Fibroblast of lung (primary cell): ENCODE results near the gene DLGAP1. TPM values are rescaled to one million over a fixed set of nuclear protein-coding genes. Genes with fewer than 3 reads are reported as not detected.

Source experiments
- DNase-seq, 2 donors: peaks; one replicate each; pipeline versions ENCODE4 v3.0.0 to v3.0.0-alpha.2; 2010; ENCODE audit warnings: low read depth in 2 of 2
- H2AFZ ChIP-seq: 2 replicates; pipeline ENCODE4 v1.5.1; 2012; ENCODE audit warnings: low read length, control low read depth, inconsistent platforms
- H3K27ac ChIP-seq: 2 replicates; pipeline ENCODE4 v1.5.1; 2011; ENCODE audit warnings: low read length, control low read depth; ENCODE audit not compliant: insufficient read depth
- H3K27me3 ChIP-seq: 2 replicates; pipeline ENCODE4 v1.5.1; 2011; ENCODE audit warnings: mild to moderate bottlenecking, low read length; ENCODE audit not compliant: control insufficient read depth, insufficient read depth
- H3K36me3 ChIP-seq: 2 replicates; pipeline ENCODE4 v1.5.1; 2011; ENCODE audit warnings: low read length; ENCODE audit not compliant: control insufficient read depth, insufficient read depth
- H3K4me1 ChIP-seq: 2 replicates; pipeline ENCODE4 v1.5.1; 2011; ENCODE audit warnings: low read length; ENCODE audit not compliant: control insufficient read depth, insufficient read depth; ENCODE audit errors: extremely low read depth
- H3K4me2 ChIP-seq: 2 replicates; pipeline ENCODE4 v1.5.1; 2011; ENCODE audit warnings: low read length, control low read depth; ENCODE audit not compliant: insufficient read depth; ENCODE audit errors: extremely low read depth
- H3K4me3 ChIP-seq, 4 experiments: fragments of 200-600 bp in 1 of 4; sonication (generic) in 1 of 4; replicated peaks in 1 of 4; 2 replicates each; pipeline ENCODE4 v1.5.1; 2011 to 2016; ENCODE audit warnings: low read length in 4 of 4, low read depth in 3 of 4, mild to moderate bottlenecking in 3 of 4, control low read depth in 2 of 4, inconsistent platforms in 1 of 4, mixed read lengths in 1 of 4; ENCODE audit not compliant: insufficient read depth in 1 of 4; ENCODE audit errors: control extremely low read depth in 1 of 4
- H3K79me2 ChIP-seq: 2 replicates; pipeline ENCODE4 v1.5.1; 2012; ENCODE audit warnings: mild to moderate bottlenecking, low read length, inconsistent platforms; ENCODE audit not compliant: control insufficient read depth, insufficient read depth
- H3K9ac ChIP-seq: 2 replicates; pipeline ENCODE4 v1.5.1; 2011; ENCODE audit warnings: mild to moderate bottlenecking, low read length, control low read depth; ENCODE audit not compliant: insufficient read depth
- H3K9me3 ChIP-seq: 2 replicates; pipeline ENCODE4 v1.5.1; 2012; ENCODE audit warnings: low read depth, low read length; ENCODE audit not compliant: control insufficient read depth, insufficient read depth
- H4K20me1 ChIP-seq: 2 replicates; pipeline ENCODE4 v1.5.1; 2011; ENCODE audit warnings: low read length; ENCODE audit not compliant: control insufficient read depth, insufficient read depth; ENCODE audit errors: extremely low read depth
- CTCF ChIP-seq, 2 donors: IDR thresholded peaks in 1 of 2; conservative IDR thresholded peaks in 1 of 2; 1 replicate in 1 of 2; 2 replicates in 1 of 2; pipeline ENCODE4 v1.5.1; 2011 to 2012; ENCODE audit warnings: low read length in 2 of 2, control low read depth in 1 of 2, inconsistent platforms in 1 of 2, low read depth in 1 of 2, mild to moderate bottlenecking in 1 of 2
- EZH2 ChIP-seq: IDR thresholded peaks from 2 replicates; pipeline ENCODE4 v1.5.1; 2012; ENCODE audit warnings: low read length, control low read depth, mild to moderate bottlenecking; ENCODE audit errors: missing control alignments
- polyA plus RNA-seq, 2 donors: library from polyadenylated mRNA; depleted of rRNA in 1 of 2; stranded (reverse) in 1 of 2; unstranded in 1 of 2; fragments of >200 nt; gene quantifications; 2 replicates each; pipeline ENCODE4 v1.2.1, GENCODE V29; 2011 to 2012; ENCODE audit warnings: missing spikeins in 1 of 2
- total RNA-seq: library from RNA; depleted of rRNA; stranded (reverse); fragments of >200 nt; gene quantifications from 2 replicates; pipeline ENCODE4 v1.2.1, GENCODE V29; 2014

DLGAP1 gene
- total and polyA plus RNA-seq, 2 donors (not counting 1 experiment from before 2014, with no cell fraction given): 0.16 to 0.17 TPM

DNA sequence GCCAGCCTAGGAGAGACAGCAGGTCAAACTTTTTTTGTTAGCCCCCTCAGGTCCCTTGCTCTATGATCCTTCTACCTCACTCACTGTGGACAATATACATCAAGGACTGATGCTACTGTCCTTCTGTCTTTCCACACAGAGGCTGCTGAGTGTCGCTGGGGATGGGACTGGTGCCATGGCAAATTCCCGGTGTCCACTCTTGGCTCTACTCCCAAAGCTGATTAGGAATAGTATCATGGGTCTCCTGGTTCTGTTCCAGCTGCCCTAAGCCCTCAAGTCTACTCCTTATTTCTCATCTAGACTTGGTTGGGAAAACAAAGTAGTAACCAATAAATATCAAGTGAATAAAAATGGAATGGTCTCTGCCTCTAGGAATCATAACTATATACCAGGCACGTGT is 563.9 kb downstream of the DLGAP1 start:
- Histone ChIP-seq H3K9ac (no peak overlapping the region), H3K4me1 (no peaks in the 10 kb centered on the region), H3K36me3 (no peaks in the 10 kb centered on the region), H3K9me3 (no peaks in the 10 kb centered on the region), H4K20me1 (no peaks in the 10 kb centered on the region), H3K27me3 (no peaks in the 10 kb centered on the region), H3K4me2 (no peak overlapping the region), H3K27ac (no peak overlapping the region), H3K4me3 (no peak overlapping the region), H3K79me2 (no peaks in the 10 kb centered on the region), H2AFZ (no peak overlapping the region)
- TF ChIP-seq CTCF (conservative IDR thresholded peaks at IDR 0.05 in 1 of 2, IDR thresholded peaks at IDR 0.05 in 1 of 2; ENCODE audit: low read depth in 1 of 2, low read length in 2 of 2): no peak
- TF ChIP-seq EZH2: no peak
- DNase-seq: no peak

- no peak overlapping the region for H2AFZ ChIP-seq
Observed at GRCh38 chr18:3889803-3890202, 565.3 kb downstream of the DLGAP1 start.

GRCh38 chr18:3889121-3889520 is 566.0 kb downstream of the DLGAP1 start:
- Histone ChIP-seq H3K4me3 (no peak overlapping the region), H2AFZ (no peak overlapping the region), H3K36me3 (no peaks in the 10 kb centered on the region), H3K27me3 (no peaks in the 10 kb centered on the region), H3K79me2 (no peaks in the 10 kb centered on the region), H3K9me3 (no peaks in the 10 kb centered on the region), H3K27ac (no peak overlapping the region), H3K4me2 (no peak overlapping the region), H4K20me1 (no peaks in the 10 kb centered on the region), H3K4me1 (no peaks in the 10 kb centered on the region), H3K9ac (no peak overlapping the region)
- no peak for DNase-seq
- TF ChIP-seq CTCF (conservative IDR thresholded peaks at IDR 0.05 in 1 of 2, IDR thresholded peaks at IDR 0.05 in 1 of 2; ENCODE audit: low read depth in 1 of 2, low read length in 2 of 2) (no peak), EZH2 (no peak)

More at GRCh38 chr18:3889803-3890202, 565.3 kb downstream of the DLGAP1 start:
- H3K9ac ChIP-seq: no peak overlapping the region
- no peak overlapping the region for H3K27ac ChIP-seq
- H3K36me3 ChIP-seq: no peaks in the 10 kb centered on the region
- H3K4me1 ChIP-seq: no peaks in the 10 kb centered on the region
- H3K79me2 ChIP-seq: no peaks in the 10 kb centered on the region
- no peak overlapping the region for H3K4me3 ChIP-seq
- H4K20me1 ChIP-seq: no peaks in the 10 kb centered on the region
- no peak for TF ChIP-seq EZH2
- no peak for TF ChIP-seq CTCF (conservative IDR thresholded peaks at IDR 0.05 in 1 of 2, IDR thresholded peaks at IDR 0.05 in 1 of 2; ENCODE audit: low read depth in 1 of 2, low read length in 2 of 2)
- DNase-seq: peak; percentile 56 to 94
- no peak overlapping the region for H3K4me2 ChIP-seq
- H3K9me3 ChIP-seq: no peaks in the 10 kb centered on the region
- no peaks in the 10 kb centered on the region for H3K27me3 ChIP-seq
